ENCODE measurements around the gene PFKFB3.

Gene PFKFB3

DNA sequence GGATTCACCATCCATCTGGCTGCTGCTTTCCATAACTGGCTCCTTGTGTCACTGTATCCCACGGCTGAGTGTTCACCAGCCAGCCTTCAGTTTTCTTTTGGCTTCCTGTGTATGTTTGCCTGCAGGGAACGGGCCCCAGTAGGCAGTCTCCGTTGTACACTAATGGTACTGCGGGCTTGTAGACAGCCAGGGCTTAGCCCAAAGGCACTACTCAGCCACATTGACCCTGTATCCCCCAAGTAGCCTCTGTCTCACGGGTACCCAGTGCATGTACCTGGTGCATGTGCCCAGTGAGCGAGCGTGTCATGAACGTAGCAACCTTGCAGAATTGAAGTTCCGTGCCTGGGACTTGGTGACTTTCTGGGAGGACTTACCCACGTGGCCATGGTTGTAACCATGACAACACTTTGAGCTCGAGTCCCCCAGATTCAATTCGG is 6.1 kb downstream of the PFKFB3 start:
- TF ChIP-seq REST (IDR thresholded peaks at IDR 0.05; ENCODE audit: insufficient replicate concordance, low read depth): no peak
- TF ChIP-seq, protein P1, sequence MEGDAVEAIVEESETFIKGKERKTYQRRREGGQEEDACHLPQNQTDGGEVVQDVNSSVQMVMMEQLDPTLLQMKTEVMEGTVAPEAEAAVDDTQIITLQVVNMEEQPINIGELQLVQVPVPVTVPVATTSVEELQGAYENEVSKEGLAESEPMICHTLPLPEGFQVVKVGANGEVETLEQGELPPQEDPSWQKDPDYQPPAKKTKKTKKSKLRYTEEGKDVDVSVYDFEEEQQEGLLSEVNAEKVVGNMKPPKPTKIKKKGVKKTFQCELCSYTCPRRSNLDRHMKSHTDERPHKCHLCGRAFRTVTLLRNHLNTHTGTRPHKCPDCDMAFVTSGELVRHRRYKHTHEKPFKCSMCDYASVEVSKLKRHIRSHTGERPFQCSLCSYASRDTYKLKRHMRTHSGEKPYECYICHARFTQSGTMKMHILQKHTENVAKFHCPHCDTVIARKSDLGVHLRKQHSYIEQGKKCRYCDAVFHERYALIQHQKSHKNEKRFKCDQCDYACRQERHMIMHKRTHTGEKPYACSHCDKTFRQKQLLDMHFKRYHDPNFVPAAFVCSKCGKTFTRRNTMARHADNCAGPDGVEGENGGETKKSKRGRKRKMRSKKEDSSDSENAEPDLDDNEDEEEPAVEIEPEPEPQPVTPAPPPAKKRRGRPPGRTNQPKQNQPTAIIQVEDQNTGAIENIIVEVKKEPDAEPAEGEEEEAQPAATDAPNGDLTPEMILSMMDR (IDR thresholded peaks at IDR 0.05; ENCODE audit: insufficient read depth, low read length): no peak
- no peak for TF ChIP-seq POLR2AphosphoS5 (IDR thresholded peaks at IDR 0.05; ENCODE audit: low read depth)
- TF ChIP-seq GABPA (IDR thresholded peaks at IDR 0.05; ENCODE audit: low read depth): no peak
- no peak for TF ChIP-seq SPI1 (IDR thresholded peaks at IDR 0.05; ENCODE audit: borderline replicate concordance, low read depth)
- Histone ChIP-seq H3K27me3 (ENCODE audit: insufficient read depth, poor library complexity, severe bottlenecking) (no peaks in the 10 kb centered on the region), H3K4me3 (replicated peaks; ENCODE audit: insufficient read depth, low read length) (no peak overlapping the region), H3K27ac (replicated peaks) (no peak overlapping the region)
- DNase-seq (ENCODE audit: low read depth in 1 of 2, low spot score in 1 of 2): no peak

DNA sequence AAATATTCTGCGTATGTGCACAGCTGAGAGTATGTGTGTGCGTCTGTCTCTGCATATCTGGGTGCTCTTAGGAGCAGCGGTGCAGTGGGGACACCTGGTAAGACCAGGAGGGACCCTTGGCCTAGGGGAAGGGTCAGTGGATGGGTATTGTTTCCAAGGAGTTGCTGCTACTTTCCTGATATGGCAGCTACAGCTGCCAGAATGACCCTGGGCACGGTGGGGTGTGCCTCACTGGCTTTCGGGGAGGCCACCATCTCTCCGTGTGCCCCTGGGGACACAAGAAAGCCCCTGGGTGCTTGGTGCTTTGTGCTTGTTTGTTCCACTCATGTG is 8.6 kb downstream of the PFKFB3 start:
- no peak overlapping the region for H3K27ac ChIP-seq (replicated peaks)
- TF ChIP-seq POLR2AphosphoS5 (IDR thresholded peaks at IDR 0.05; ENCODE audit: low read depth): no peak

GRCh38 chr10:6211671-6212635 is 9.2 kb downstream of the PFKFB3 start:
- DNase-seq (ENCODE audit: low read depth in 1 of 2, low spot score in 1 of 2): no peak
- Histone ChIP-seq H3K27me3 (ENCODE audit: insufficient read depth, poor library complexity, severe bottlenecking) (no peaks in the 10 kb centered on the region), H3K4me3 (replicated peaks; ENCODE audit: insufficient read depth, low read length) (no peak overlapping the region), H3K27ac (replicated peaks) (no peak overlapping the region)
- TF ChIP-seq GABPA (IDR thresholded peaks at IDR 0.05; ENCODE audit: low read depth): no peak

More for the DNA sequence above, 8.6 kb downstream of the PFKFB3 start:
- H3K4me3 ChIP-seq (replicated peaks; ENCODE audit: insufficient read depth, low read length): no peak overlapping the region
- H3K27me3 ChIP-seq (ENCODE audit: insufficient read depth, poor library complexity, severe bottlenecking): no peaks in the 10 kb centered on the region
- DNase-seq (ENCODE audit: low read depth in 1 of 2, low spot score in 1 of 2): no peak

DNA sequence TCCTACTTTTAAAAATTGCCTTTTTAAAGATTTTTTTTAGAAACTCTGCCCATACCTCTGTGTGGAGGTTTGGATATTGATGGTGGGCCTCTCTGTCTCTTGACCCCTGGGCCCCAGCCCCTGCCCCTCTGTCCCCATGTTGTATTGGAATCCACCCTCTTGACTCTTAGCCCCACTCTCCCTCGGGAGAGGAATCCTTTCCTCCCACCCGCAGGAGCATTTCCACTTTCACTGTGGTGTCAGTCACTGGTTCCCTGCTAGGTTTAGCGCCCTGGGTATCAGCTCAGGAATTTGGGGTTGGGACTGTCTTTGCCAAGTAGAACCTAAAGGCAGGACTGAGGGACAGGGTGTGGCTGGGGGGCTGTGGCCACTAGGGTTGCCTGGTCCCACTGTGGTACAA is 10.1 kb downstream of the PFKFB3 start:
- no peak for DNase-seq (ENCODE audit: low read depth in 1 of 2, low spot score in 1 of 2)
- Histone ChIP-seq H3K27me3 (ENCODE audit: insufficient read depth, poor library complexity, severe bottlenecking) (no peaks in the 10 kb centered on the region), H3K27ac (replicated peaks) (no peak overlapping the region), H3K4me3 (replicated peaks; ENCODE audit: insufficient read depth, low read length) (no peak overlapping the region)
- no peak for TF ChIP-seq POLR2AphosphoS5 (IDR thresholded peaks at IDR 0.05; ENCODE audit: low read depth)
- no peak for TF ChIP-seq REST (IDR thresholded peaks at IDR 0.05; ENCODE audit: insufficient replicate concordance, low read depth)
- TF ChIP-seq GABPA (IDR thresholded peaks at IDR 0.05; ENCODE audit: low read depth): no peak
- no peak for TF ChIP-seq SPI1 (IDR thresholded peaks at IDR 0.05; ENCODE audit: borderline replicate concordance, low read depth)
- TF ChIP-seq, protein P1 (IDR thresholded peaks at IDR 0.05; ENCODE audit: insufficient read depth, low read length): no peak

All from HL-60 (cell line).